HG02840 (cell line): ENCODE data around the gene SIK2.

Experiments used
- ATAC-seq: cut with Tn5 transposase; IDR thresholded peaks from one replicate; pipeline ENCODE4 v1.9.1; 2021; ENCODE audit warnings: mild to moderate bottlenecking, moderate library complexity, moderate number of reproducible peaks; ENCODE audit not compliant: unreplicated experiment, low FRiP score

The SIK2 gene

GRCh38 chr11:111724615-111725129 is 122.4 kb downstream of the SIK2 start:
- no peak for ATAC-seq

DNA sequence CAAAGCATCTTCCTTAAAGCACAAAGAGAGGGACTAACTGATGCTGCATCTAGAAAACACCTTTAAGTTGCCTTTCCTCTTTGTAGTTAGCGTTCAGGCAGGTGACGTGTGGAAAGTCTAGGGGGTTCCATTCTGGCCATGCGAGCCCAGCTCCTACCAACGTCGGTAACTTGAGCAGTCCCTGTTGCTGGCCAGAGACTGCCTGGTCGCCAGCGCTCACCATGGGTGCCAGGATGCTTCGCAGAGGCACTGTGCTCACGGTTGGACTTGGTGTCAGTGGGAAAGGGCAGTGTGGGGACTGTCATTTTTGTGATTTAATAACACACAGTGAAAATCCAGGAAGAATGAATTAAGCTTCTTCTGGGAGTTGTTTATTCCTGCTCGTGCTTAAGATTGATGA is 123.4 kb downstream of the SIK2 start:
- no peak for ATAC-seq

- ATAC-seq = no peak
These were observed 124.1 kb downstream of the SIK2 start for GRCh38 chr11:111726301-111726713.

DNA sequence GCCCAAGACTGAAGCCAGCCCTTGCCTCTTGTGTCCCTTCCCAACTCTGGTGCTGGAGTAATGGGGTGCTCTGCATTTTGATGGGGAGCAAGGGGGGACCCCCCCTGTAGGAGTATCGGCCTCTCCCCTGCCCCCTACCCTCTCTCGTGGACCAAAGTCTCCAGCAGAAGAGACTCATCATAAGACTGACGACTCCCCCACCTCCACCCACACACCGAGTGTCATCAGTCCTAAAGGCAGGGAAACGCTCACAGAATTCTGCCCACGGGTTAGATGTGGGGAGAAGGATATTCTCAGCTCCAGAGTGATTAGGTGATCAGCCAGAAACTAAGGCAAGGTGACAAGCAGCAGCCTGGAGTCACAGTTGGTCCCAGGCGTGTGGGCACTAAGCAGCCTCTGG is 125.2 kb downstream of the SIK2 start:
- ATAC-seq = no peak

- no peak for ATAC-seq
These were observed 127.0 kb downstream of the SIK2 start for GRCh38 chr11:111729071-111729830.

- no peak for ATAC-seq
These were observed 127.6 kb downstream of the SIK2 start for GRCh38 chr11:111729831-111730311.

DNA sequence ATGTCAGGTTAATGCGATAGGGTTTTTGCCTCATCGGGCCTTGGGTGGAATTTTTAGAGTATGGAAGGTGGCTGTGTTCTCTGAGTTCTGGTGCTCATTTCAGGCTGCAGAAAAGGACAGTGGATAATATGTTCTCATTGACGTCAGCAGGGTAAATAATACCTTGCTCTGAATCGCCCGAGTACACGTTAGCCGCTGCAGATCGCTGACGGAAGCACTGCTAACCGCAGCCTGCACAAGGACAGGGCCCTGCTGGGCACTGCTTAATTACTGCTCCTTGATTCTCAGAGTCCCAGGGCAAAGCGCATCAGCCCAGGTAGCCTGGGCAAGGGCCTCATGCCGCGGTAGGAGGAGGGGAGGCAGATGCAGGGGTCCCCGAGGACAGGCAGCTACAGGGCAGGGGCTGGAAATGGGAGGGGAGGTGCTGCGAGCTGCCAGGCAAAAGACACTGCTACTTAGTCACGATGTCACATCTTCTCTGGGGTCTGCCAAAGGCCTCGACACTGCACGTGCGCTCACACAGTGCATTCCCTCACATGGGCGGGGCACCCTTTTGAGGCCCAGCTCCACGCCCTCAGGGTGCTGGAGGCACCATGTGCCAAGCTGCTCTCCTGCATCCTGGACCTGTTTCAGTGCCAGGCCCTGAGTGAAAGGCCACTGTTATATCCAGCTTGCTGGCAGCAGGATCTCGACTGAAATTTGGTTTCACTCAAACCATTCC is 128.8 kb downstream of the SIK2 start:
- no peak for ATAC-seq

- no peak for ATAC-seq
These were observed 129.6 kb downstream of the SIK2 start for GRCh38 chr11:111731821-111732220.

GRCh38 chr11:111733016-111733415 is 130.8 kb downstream of the SIK2 start:
- no peak for ATAC-seq

DNA sequence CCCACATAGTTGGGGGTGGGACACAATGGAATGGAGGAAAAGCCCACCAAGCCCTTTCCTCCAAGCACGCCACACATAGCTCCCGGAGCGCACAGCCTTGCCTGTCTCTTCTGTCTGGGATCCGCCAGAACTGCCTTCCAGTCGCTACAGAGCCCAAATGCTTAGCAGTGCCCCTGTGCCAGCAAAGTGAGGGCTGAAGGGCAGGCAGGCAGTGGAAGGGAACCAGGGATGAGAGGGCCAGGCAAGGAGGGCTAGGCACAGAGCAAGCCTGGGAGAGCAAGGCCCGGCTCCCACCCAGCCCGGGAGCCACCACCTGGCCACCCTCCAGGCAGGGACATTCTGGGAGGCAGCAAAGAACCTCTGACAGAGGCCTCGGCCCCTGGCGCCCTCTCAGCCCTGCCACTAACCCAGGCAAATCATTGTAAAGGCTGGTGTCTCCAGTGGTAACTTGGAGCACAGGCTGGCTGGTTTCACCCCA is 131.4 kb downstream of the SIK2 start:
- no peak for ATAC-seq

DNA sequence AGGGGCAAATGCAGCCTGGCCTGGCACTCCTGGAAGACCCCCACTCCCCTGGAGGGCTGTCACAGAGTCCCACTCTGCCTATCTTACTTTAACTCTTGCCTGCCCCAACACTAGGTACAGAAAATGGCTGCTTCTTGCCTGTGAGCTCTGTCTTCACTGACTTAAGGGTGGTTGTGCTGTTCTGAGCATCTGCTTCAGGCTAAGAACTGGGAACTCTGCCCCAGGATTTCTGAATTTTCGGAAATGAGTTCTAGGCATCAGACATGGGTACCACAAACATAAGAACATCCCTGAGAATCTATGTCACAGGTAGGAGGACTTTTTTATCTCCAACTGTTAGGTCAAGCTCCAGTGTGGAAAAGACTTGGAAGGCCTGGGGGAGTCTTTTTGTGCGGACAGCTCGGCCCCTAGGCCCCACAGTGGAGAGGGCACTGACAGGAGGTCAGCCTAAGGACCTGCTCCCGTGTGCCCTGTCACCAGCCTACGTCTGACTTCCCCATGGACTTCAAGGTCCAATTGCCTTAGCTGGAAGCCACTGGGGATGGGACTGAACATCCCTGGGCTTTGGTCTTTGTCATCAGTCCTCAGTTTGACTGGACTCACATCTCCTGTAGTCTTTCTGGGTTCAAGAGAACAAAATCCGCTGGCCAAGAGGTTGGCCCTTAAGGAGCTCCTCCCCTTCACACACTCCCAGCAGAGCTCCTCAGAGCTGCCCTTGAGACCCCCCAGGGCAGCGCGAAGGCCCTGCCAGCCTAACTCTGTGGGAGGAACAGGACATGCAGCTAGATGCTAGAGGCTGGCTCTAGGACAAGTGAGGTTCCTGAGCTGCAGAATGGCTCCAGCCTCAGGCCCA is 132.1 kb downstream of the SIK2 start:
- no peak for ATAC-seq

GRCh38 chr11:111734954-111735261 is 132.7 kb downstream of the SIK2 start:
- no peak for ATAC-seq

GRCh38 chr11:111735262-111736116 is 133.2 kb downstream of the SIK2 start:
- ATAC-seq = no peak

DNA sequence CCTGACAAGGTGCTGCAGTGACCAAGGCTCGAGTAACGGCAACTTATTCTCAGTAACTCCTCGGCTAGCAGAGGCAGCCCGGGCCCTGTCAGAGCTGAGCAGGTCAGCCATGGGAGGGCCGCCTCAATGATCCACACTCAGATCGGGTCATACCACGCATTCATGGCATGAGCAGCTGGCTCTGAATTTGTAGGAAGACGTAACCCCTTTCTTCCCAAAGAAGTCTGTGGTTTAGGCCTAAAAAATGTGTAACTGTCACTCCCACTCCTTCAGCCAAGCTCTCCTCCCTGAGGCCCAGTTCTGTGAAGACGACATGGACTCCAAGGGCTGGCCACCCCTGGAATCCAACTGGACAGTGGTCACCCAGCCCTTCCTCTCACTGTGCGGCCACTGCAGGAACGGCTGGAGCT is 133.9 kb downstream of the SIK2 start:
- no peak for ATAC-seq

DNA sequence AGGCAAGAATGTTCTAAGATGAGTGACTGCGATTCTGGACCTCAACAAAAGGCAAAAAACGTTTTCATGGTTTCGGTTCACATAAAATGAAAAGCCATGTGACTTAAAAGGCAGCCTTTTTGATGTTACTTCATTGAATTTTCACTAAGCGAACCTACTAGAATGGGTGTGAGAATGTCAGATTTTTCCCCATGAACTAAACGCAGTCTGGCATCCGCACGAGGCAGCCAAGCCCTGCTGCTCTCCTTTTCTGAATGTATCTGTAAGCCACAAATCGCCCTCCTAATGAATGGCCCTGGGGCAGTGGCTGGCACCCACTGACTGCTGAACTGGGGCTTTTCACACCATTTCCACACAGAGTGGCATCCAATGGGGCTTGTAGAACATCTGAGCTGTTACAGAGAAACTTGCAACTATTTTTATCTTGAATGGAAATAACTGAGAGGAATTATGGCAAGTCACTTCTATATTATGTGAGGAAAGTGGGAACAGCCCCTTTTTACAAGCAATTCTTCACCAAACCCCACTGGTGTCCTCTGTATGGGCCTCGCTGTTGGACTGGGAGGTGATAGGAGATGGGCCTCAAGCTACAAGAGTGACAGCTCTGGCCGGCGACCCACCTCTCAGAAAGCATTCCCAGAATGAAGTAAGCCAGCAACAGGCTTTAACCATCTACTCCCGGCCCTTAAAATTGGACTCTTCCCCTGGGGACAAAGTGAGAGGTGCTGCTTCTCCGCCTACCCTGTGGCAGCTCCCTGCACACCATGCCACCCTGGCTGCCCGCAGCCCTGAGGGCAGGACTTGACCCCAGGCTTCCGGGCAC is 134.6 kb downstream of the SIK2 start:
- ATAC-seq = no peak

GRCh38 chr11:111737444-111738210 is 135.4 kb downstream of the SIK2 start:
- no peak for ATAC-seq

DNA sequence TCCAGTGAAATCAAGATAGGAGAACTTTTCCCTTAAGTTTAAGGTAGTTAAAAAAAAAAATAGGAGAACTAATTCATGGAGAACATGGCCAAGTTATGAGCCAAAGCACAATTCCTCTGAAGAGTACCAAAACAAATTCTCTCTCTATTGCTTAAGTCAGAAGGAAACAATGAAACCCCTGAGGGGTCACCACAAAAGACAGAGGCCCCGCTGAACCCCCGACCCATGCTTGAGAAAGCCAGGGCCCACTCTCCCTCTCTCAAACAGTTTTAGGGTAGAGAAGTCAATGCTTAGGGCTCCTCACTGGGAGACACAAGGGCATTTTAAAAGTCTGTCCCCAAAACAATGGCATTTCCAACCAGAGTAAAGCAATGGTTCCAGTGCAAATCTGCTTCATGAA is 137.1 kb downstream of the SIK2 start:
- no peak for ATAC-seq

GRCh38 chr11:111741751-111742150 is 139.5 kb downstream of the SIK2 start:
- no peak for ATAC-seq
